AG20443 (cell line): ENCODE results near the gene LHFPL2.
"Not testable (repeated sequence)": the region's sequence is repeated elsewhere in the genome, so short reads cannot be mapped to it uniquely, and the experiment has no call there.

ENCODE experiments used
- DNase-seq: peaks from one replicate; pipeline ENCODE4 v3.0.0; 2012; ENCODE audit warnings: low spot score, mixed read lengths

Gene LHFPL2

DNA sequence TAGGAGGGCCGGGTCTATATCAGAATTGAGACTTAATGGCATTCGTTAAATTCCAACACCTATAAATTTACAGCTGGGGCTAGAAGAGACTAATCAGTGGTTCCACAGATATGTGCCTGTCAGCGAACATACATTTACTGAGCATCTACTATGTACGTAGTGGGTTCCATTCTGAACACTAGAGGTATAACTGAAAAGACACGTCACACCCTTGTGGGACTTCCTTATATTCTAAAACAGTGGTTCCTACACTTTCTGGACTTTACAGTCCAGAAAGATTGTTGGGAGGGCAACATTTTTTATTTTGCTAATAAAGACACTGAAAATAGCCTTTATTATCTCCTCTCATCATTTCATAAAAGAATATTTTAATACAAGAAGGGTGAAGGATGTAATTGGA, 147.7 kb downstream of the LHFPL2 start:
- no peak for DNase-seq

GRCh38 chr5:78500028-78500427, 148.5 kb downstream of the LHFPL2 start:
- DNase-seq, result peak; percentile 26

- no peak for DNase-seq
These were observed 149.1 kb downstream of the LHFPL2 start for GRCh38 chr5:78499485-78499884.

DNA sequence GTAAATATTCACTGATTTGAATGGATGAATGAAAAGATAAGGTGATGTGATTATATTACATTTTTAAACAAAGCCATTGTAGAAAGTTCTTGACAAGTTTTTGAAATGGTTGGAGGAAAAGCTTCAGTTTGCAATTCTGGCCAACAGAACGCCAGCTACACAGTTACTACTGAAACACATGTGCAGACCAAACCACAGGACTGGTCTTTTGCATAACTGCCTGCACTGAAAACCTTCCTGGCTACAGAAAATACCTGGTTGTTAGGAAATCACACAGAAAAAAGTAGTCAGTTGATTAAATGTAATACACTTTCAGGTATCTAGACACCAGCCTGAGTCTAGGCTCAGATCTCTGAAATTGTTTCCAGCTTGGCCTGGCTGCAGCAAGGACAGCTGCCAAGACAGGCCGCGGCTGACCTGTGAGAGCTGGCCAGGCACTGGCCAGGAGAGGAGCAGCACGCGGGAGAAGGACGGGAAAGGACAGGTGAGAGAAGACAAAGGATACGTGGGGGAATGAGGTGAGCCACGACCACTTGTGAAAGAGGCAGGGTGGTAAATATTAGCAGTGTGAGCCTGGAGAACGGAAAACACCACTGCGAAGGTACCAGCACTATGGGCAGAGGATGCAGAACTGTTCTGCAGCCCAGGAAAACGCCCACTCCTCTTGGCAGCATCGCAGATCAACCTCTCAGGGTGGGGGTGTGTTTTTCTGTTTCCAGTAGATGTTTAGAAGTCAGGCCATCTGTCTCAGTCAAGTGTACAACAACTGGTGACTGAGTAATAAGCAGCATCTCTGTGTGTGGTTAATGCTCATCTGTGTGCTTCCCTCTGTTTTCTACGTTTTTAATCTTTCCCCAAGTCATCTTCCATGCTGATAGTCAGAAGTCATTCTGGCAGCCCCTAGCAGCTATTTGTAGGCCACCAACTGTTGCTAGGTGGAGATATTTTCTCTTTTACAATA, 150.7 kb downstream of the LHFPL2 start:
- DNase-seq, result no peak

DNA sequence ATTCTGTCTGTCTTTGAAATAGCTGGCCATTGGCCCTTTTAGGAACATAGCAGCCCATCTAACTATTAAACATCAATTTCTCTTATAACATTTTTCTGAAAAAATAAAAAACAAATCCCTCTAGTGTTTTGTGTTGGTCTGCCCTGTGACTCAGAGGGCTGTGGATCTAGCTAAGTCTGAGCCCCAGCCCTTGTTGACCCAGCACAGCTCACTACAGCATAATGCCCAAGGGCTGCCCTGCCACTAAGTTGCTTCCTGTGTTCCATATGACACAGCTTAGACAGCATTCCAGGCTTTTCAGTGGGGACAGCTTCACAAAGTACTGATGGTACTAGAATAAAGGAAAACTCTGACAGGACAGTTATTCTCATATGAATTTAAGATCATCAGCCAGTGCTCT, 152.2 kb downstream of the LHFPL2 start:
- DNase-seq, result peak; percentile 71

- DNase-seq, result no peak
These were observed 152.8 kb downstream of the LHFPL2 start for GRCh38 chr5:78495800-78496199.

DNA sequence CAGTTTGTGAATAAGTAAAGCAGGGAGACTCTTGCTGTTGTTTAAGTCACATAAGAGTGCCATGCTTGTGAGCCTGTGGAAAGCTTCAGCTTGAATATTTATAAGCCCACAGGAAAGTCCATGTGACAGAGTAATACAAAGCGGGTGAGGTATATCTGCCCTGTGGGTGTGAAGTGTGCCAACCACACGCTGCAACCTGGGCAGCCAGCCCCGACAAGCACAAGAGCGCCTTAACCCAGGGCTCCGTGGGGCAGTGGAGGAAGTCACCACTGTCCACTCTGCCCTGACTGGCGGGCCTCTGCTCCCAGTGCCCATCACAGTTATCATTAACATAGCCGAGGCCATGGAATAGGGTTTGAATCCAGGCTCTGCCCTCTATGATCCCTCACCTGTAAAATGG, 155.9 kb downstream of the LHFPL2 start:
- DNase-seq, result no peak

GRCh38 chr5:78492224-78492623, 156.3 kb downstream of the LHFPL2 start:
- no peak for DNase-seq

DNA sequence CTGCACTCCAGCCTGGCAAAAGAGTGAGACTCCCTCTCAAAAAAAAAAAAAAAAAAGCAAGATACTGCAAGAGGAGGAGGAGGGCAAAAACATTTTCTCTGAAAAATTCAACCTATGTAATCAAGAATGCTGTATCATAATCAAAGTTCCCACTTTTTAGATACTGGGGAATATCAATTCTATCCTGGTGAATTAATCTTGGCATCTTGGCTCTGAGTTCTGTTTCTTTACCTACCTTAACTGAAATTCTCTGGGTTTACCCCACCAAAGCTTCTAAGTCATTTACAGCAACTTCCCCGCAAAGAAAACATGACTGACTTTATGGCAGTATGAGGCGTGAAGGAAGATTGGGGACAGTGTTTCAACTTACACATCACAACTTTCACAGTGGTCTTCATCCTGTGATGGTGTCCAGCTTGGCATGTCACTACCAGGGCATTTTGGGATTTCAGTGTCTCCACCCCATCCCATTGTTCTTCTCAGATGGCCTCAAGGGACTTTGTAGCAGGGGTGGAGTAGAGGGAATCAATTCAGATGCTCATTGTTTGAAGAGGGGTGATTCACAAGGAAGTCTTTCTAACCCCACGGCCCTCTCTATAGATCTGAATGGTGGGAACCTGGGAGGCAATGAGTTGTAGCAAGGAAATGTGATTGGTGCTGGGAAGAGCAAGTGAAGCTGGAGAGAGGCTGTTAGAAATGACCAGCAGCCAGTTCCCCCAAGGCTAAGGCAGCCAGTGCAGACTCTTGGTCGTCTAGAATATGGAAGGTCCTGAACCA, 157.7 kb downstream of the LHFPL2 start:
- DNase-seq, result no peak

DNA sequence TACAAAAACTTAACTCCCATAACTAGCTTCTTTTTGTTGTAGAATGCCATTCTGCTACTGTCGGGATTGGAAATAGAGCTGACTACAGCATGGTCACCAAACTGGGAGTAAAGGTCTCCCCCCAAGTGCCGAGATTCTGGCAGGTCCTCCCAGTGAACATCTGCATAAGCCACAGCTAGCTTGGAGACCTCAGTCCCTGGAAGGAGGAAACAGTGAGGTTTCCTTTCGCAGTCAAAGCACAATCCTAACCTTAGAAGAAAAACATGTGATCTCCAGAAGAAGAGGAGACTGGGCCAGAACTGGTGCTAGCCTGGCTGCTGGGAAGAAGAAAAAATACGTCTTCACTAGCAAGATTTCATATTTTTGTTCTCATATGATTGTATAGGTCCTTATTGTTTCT, 160.7 kb downstream of the LHFPL2 start:
- no peak for DNase-seq

GRCh38 chr5:78486218-78486617, 162.4 kb downstream of the LHFPL2 start:
- no peak for DNase-seq

DNA sequence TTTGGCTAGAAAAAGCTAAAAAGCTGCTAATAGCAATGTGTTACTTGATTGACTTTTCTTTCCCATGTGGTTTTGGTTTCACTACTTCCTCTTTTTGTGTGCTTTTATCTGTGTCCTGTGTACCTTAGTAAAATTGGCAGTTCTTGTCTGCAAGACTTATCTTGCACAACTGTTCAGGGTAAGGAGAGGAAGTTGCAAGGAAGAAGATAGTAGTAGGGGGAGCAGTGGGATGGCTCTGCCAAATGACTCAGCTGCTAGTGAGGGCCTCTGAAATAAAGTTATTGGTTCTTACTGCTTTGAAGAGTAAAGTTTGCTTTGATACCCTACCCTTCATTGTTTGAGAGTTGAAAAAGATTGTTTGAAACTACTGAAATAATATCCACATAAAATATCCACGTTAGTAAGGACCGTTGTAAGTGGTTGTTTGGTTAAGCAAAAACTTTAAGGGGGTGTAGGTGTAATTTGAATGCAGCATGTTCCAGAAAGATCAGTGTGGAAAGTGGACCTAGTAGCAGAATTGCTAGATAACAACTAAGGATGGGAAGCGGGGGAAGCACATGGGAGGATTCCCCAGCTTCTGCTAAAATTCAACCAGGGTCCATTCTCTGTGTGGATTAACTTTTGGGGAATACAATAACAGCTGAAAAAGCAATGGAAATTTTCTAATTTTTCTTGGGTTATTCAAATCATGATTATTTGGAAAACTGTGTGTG, 164.6 kb downstream of the LHFPL2 start:
- no peak for DNase-seq

DNA sequence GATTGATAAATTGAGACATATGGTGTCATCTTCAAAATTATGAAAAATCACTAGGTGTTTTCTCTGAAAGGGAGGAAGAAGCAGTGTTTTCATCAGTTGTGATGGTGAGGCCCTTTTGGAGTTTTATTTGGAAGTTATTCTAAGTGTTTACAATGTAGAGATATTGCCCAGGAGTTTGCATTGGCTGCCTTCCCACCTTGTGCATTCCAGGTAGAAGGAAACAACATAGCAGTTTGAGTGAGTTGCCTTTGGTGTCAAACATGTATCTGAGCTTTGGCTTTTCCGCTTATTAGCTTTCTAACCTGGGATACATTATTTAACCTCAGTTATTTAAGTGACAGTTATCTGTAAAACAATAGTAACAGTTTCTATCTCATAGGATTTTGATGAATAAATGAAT, 165.6 kb downstream of the LHFPL2 start:
- DNase-seq, result no peak

DNA sequence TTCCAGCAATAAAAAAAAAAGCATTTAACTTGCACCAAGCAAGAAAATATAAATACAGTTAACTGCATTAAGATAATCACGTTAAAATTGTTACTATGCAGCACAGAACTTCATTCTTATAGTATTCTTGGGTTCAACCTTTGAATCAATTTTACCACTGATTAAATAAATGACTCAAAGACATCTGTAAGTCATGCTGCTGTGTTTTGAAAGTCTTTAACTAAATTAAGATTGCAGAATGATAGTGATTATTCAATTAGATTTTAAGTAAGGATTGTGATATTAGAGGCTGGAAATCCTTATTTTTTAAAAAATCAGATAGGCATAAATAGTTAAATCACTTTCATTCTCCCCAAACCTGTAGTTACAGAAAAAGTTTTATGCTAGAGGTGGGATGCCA, 171.8 kb downstream of the LHFPL2 start:
- DNase-seq, result no peak

DNA sequence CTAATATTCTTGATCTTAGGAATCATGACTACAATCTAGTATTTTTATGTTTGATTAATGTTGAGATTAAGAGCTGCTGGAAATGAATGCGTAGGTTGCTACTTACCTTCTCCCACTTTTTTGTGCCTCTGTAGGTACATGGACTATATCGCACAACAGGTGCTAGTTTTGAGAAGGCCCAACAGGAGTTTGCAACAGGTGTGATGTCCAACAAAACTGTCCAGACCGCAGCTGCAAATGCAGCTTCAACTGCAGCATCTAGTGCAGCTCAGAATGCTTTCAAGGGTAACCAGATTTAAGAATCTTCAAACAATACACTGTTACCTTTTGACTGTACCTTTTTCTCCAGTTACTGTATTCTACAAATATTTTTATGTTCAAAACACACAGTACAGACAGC, 173.2 kb downstream of the LHFPL2 start:
- no peak for DNase-seq

DNA sequence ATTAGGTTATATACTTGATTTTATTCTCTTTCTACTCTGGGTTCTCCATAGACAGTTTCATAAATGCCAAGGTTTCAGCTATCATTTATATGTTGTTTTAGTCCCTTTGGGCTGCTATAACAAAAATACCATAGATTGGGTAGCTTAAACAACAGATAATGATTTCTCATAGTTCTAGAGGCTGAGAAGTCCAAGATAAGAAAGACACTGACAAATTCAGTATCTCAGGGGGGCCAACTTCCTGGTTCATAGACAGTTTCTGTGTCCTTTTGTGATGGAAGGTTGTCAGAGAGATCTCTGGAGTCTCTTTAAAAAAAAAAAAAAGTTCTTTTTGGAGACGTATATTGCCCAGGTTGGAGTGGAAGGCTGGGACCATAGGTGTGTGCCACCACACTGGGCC, 174.8 kb downstream of the LHFPL2 start:
- DNase-seq, result no peak

GRCh38 chr5:78472469-78473106, 176.0 kb downstream of the LHFPL2 start:
- no peak for DNase-seq

DNA sequence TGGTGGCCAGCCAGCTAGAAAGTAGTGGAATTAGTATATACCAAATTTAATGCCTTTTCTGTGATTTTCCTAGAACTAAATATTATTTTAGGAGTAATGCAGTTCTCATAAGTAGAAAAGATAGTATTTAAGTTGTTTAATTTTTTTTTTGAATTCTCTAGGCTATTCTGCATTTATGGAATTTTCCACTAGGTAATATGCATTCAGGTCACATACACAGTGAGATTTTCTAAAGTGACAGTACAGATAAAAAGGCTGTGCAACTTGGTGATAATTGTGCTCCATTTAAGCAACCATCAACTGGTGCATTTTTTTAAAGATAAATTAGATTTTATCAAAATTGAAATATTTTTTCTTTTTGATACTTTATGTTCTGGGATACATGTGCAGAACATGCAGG, 176.7 kb downstream of the LHFPL2 start:
- no peak for DNase-seq

DNA sequence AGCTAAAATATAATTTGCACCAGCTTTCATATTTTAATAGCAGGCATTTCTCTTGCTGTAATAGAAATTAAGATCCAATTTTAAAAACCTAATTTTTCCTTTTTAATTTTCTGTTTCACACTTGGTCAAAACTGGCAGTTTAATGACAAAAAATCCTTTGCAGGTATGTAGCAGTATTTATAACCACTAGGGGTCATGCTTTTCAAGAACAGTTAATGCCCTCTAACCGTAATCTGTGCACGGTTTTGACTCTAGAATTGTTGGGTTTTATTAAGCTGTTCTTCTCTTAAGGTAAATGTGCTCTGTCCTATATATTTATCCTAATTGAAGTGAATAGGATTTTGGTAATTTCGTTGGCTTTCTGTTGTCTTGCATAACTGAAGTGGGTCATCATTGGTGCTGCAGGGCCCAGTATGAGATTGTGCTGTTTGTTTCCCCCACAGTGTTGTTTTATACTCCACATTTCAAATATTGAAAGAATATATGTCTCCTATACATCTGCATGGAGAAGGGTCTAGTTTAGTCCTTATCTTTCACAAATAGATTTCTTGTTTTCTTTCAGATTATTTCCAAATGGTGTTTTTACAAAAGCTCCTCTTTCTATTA, 180.7 kb downstream of the LHFPL2 start:
- DNase-seq, result peak; percentile 58

DNA sequence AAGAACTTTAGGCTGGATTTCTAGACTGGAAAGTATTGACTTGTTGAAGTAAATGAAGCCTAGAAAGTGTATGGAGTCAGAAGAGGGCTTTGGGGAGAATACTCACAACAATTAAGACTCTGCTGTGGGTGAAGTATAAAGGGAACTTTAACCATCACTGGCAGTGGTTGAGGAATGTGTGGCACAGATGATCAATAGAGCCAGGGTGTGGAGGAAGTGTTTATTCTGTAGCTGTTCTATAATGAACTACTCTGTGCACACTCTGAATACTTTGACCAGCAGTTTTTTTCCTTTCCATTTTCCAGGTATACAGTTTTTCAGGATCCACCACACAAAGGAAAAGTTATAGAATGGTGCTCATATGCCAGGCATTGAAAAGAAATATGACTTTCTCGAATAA, 181.4 kb downstream of the LHFPL2 start:
- no peak for DNase-seq

DNA sequence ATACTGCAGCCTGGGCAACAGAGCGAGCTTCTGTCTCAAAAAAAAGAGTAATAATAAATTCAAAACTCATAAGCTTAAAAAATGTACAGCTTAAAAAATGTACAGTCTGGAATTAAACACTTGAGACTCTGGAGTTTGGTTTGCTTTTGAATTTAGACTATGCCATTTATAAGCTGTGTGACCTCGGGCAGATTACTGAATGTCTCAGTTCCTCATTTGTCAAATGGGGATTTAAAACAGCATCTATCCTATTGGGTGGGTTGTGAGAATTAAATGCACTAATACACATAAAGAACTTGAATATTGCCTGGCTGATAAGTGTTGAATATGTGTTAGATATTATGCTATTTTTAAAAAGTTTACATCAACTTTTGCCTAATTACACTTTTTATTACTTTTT, 189.7 kb downstream of the LHFPL2 start:
- no peak for DNase-seq

- not testable (repeated sequence) for DNase-seq
These were observed 191.1 kb downstream of the LHFPL2 start for GRCh38 chr5:78457507-78457906.
